ENCODE results near the gene SPIRE1.

Gene SPIRE1

GRCh38 chr18:12461326-12461725 lies 196.6 kb downstream of the SPIRE1 start:
- Histone ChIP-seq H3K4me2 (ENCODE audit: low read depth, low read length, poor library complexity, severe bottlenecking) (peak overlapping the region; percentile 33), H3K9ac (ENCODE audit: low read depth, low read length, poor library complexity, severe bottlenecking) (no peak overlapping the region), H3K9me2 (replicated peaks; ENCODE audit: low read depth, low read length) (no peaks in the 10 kb centered on the region), H3K4me3 (ENCODE audit: low read length, poor library complexity, severe bottlenecking) (no peak overlapping the region), H3K9me3 (ENCODE audit: insufficient read depth, low read depth, low read length) (no peaks in the 10 kb centered on the region), H3K27me3 (ENCODE audit: insufficient read depth, low read length, poor library complexity, severe bottlenecking) (no peaks in the 10 kb centered on the region), H3F3A (ENCODE audit: low read depth) (no peaks in the 10 kb centered on the region), H3K79me2 (ENCODE audit: insufficient read depth, low read length) (no peaks in the 10 kb centered on the region), H2AFZ (ENCODE audit: low read length) (0 out of 2 replicates have a peak overlapping the region, but pooled peaks have one; percentile 26), H3K4me1 (ENCODE audit: insufficient read depth, low read length, poor library complexity, severe bottlenecking) (peaks cover 8% of the 10 kb centered on the region), H3K36me3 (ENCODE audit: insufficient read depth, low read length) (no peaks in the 10 kb centered on the region), H4K20me1 (ENCODE audit: insufficient read depth, low read length, poor library complexity, severe bottlenecking) (no peaks in the 10 kb centered on the region)
- no peak for TF ChIP-seq CTCF (conservative IDR thresholded peaks at IDR 0.05; ENCODE audit: low read length)
- no peak for TF ChIP-seq EZH2phosphoT487 (IDR thresholded peaks at IDR 0.05; ENCODE audit: borderline replicate concordance)

GRCh38 chr18:12460874-12461273 lies 197.0 kb downstream of the SPIRE1 start:
- TF ChIP-seq CTCF (conservative IDR thresholded peaks at IDR 0.05; ENCODE audit: low read length) (no peak), EZH2phosphoT487 (IDR thresholded peaks at IDR 0.05; ENCODE audit: borderline replicate concordance) (no peak)
- peaks cover 8% of the 10 kb centered on the region for H3K4me1 ChIP-seq (ENCODE audit: insufficient read depth, low read length, poor library complexity, severe bottlenecking)
- no peaks in the 10 kb centered on the region for H3K9me2 ChIP-seq (replicated peaks; ENCODE audit: low read depth, low read length)
- H3F3A ChIP-seq (ENCODE audit: low read depth): no peaks in the 10 kb centered on the region
- H3K4me3 ChIP-seq (ENCODE audit: low read length, poor library complexity, severe bottlenecking): no peak overlapping the region
- H3K36me3 ChIP-seq (ENCODE audit: insufficient read depth, low read length): no peaks in the 10 kb centered on the region
- no peaks in the 10 kb centered on the region for H3K27me3 ChIP-seq (ENCODE audit: insufficient read depth, low read length, poor library complexity, severe bottlenecking)
- no peaks in the 10 kb centered on the region for H3K79me2 ChIP-seq (ENCODE audit: insufficient read depth, low read length)
- H3K9me3 ChIP-seq (ENCODE audit: insufficient read depth, low read depth, low read length): no peaks in the 10 kb centered on the region
- H2AFZ ChIP-seq (ENCODE audit: low read length): 0 out of 2 replicates have a peak overlapping the region, but pooled peaks have one; percentile 26
- peak overlapping the region; percentile 33 for H3K4me2 ChIP-seq (ENCODE audit: low read depth, low read length, poor library complexity, severe bottlenecking)
- H4K20me1 ChIP-seq (ENCODE audit: insufficient read depth, low read length, poor library complexity, severe bottlenecking): no peaks in the 10 kb centered on the region
- H3K9ac ChIP-seq (ENCODE audit: low read depth, low read length, poor library complexity, severe bottlenecking): no peak overlapping the region

GRCh38 chr18:12458771-12459170 lies 199.1 kb downstream of the SPIRE1 start:
- H3F3A ChIP-seq (ENCODE audit: low read depth): no peaks in the 10 kb centered on the region
- TF ChIP-seq EZH2phosphoT487 (IDR thresholded peaks at IDR 0.05; ENCODE audit: borderline replicate concordance) (no peak), CTCF (conservative IDR thresholded peaks at IDR 0.05; ENCODE audit: low read length) (no peak)
- H3K4me1 ChIP-seq (ENCODE audit: insufficient read depth, low read length, poor library complexity, severe bottlenecking): peaks cover 8% of the 10 kb centered on the region
- no peak overlapping the region for H3K4me3 ChIP-seq (ENCODE audit: low read length, poor library complexity, severe bottlenecking)
- no peak overlapping the region for H2AFZ ChIP-seq (ENCODE audit: low read length)
- no peaks in the 10 kb centered on the region for H3K36me3 ChIP-seq (ENCODE audit: insufficient read depth, low read length)
- H3K9me2 ChIP-seq (replicated peaks; ENCODE audit: low read depth, low read length): no peaks in the 10 kb centered on the region
- H3K9me3 ChIP-seq (ENCODE audit: insufficient read depth, low read depth, low read length): no peaks in the 10 kb centered on the region
- no peaks in the 10 kb centered on the region for H3K27me3 ChIP-seq (ENCODE audit: insufficient read depth, low read length, poor library complexity, severe bottlenecking)
- H3K79me2 ChIP-seq (ENCODE audit: insufficient read depth, low read length): no peaks in the 10 kb centered on the region
- H3K9ac ChIP-seq (ENCODE audit: low read depth, low read length, poor library complexity, severe bottlenecking): no peak overlapping the region
- H4K20me1 ChIP-seq (ENCODE audit: insufficient read depth, low read length, poor library complexity, severe bottlenecking): no peaks in the 10 kb centered on the region
- H3K4me2 ChIP-seq (ENCODE audit: low read depth, low read length, poor library complexity, severe bottlenecking): no peak overlapping the region

Measured in Loucy (cell line).